SK-MEL-5 (cell line): ENCODE data around the gene TRPV2. TPM values are rescaled to one million over a fixed set of nuclear protein-coding genes. Genes with fewer than 3 reads are reported as not detected.

Experiments
- DNase-seq: peaks from one replicate; pipeline ENCODE4 v3.0.0-alpha.2; 2016; ENCODE audit warnings: low read depth, low spot score
- in situ Hi-C: cut with HindIII; loops from 2 replicates; pipeline ENCODE4 v1.10.0; 2016; ENCODE audit warnings: low sequenced_read_pairs, high pct_unique_total_duplicates, low pct_unique_long_range_greater_than_20kb
- small RNA-seq, 2 experiments: library from RNA; depleted of rRNA; stranded (forward); fragments of <200 nt; gene quantifications; one replicate each; pipeline ENCODE3, GENCODE V24; 2014
- total RNA-seq: library from RNA; depleted of rRNA; stranded (reverse); fragments of >200 nt; shearing (Covaris generic); gene quantifications from 2 replicates; pipeline ENCODE4 v1.2.3, GENCODE V29; 2014; rRNA removed

TRPV2 gene
- total RNA-seq, 1 experiment from 2014 or later: 208 TPM

GRCh38 chr17:16479264-16479663 is 63.9 kb downstream of the TRPV2 start:
- in situ Hi-C loops: no loop called here
- DNase-seq: no peak

- in situ Hi-C loops: no loop called here
Observed at GRCh38 chr17:16480995-16481394, 65.6 kb downstream of the TRPV2 start.

GRCh38 chr17:16482253-16482652 is 66.9 kb downstream of the TRPV2 start:
- in situ Hi-C loops: no loop called here
- DNase-seq: no peak

More at GRCh38 chr17:16480995-16481394, 65.6 kb downstream of the TRPV2 start:
- DNase-seq: no peak

- in situ Hi-C loops: no loop called here
- DNase-seq: no peak
Observed at GRCh38 chr17:16483021-16483645, 67.8 kb downstream of the TRPV2 start.

GRCh38 chr17:16484445-16485175 is 69.2 kb downstream of the TRPV2 start:
- DNase-seq: no peak
- in situ Hi-C loops: no loop called here

Small RNA genes lying within 50 kb of the gene (small RNA-seq; reads per million reads assigned to genes)
- 0 reads per million in 2 experiments for gene SNORD49A
- 0 reads per million in 2 experiments for gene SNORD65

Other genes with a start within 250 kb of the TRPV2 start
- gene NCOR1, start 200.0 kb upstream of the TRPV2 start, total RNA-seq: 52.5 and 65.9 TPM in 2 replicates
- 9.4 and 9.9 TPM in 2 replicates for gene PIGL, start 198.4 kb upstream of the TRPV2 start, total RNA-seq
- 3.5 and 7.2 TPM in 2 replicates for gene CENPV, start 62.1 kb upstream of the TRPV2 start, total RNA-seq
- gene UBB, start 34.5 kb upstream of the TRPV2 start, total RNA-seq: 7,095 and 8,296 TPM in 2 replicates
- 5.1 and 5.3 TPM in 2 replicates for gene LRRC75A, start 76.6 kb downstream of the TRPV2 start, total RNA-seq
- 5.0 and 6.3 TPM in 2 replicates for gene ZNF287, start 153.6 kb downstream of the TRPV2 start, total RNA-seq
- gene ZNF624, start 238.3 kb downstream of the TRPV2 start, total RNA-seq: 4.1 and 5.2 TPM in 2 replicates